NB4 (cell line): ENCODE measurements around the gene LARP6.

Experiments
- DNase-seq: peaks from one replicate; pipeline ENCODE4 v3.0.0; 2010; ENCODE audit warnings: low read depth
- H3K4me3 ChIP-seq: one replicate; pipeline ENCODE4 v1.5.1; 2011; ENCODE audit warnings: mild to moderate bottlenecking, low read depth, low read length, moderate library complexity
- MYC ChIP-seq: IDR thresholded peaks from 2 replicates; pipeline ENCODE4 v1.6.1; 2011; ENCODE audit warnings: low read depth, low read length
- POLR2A ChIP-seq: IDR thresholded peaks from 2 replicates; pipeline ENCODE4 v1.6.1; 2011; ENCODE audit warnings: mild to moderate bottlenecking; ENCODE audit not compliant: insufficient read length; ENCODE audit errors: extremely low read depth
- TF ChIP-seq, protein P1 (sequence below): IDR thresholded peaks from one replicate; pipeline ENCODE4 v1.5.1; 2012; ENCODE audit warnings: low read depth, low read length
- TF ChIP-seq, protein P2 (sequence below): IDR thresholded peaks from 2 replicates; pipeline ENCODE4 v1.6.1; 2011; ENCODE audit warnings: low read depth, low read length

The LARP6 gene

DNA sequence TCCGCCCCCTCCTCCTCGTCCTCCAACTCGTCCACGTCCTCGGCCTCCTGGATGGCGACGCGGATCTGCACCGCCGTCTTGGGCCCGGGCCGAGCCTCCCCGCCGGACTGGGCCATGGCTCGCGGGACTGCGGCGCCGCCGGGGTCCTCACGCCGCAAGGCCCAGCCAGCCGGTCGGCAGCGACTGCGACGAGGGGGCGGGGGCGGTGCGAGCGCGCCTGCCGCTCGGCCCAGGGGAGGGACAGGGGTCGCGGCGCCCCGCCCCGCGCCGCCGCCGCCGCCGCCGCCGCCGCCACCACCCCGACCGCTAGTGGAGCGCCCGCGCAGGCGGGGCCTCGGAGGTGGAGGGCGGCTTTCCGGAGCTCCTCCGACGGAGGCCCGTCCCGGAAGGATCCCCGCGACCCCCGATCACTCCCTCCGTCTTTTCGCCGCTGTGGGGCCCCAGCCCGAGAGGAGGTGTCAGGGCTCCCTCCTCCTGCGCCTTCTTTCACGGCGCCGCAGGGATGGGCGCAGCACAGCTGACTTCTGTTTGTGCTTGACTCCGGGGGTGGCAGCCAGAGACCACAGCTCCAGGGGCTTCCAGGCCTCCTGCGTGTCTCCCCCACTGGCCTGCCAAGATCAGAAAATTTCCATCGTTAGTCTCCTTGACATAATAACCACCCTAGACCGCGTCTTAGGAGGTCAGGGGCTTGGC is at the start of gene LARP6:
LARP6 (minus strand) TSS at position 185 of the 693 bp plus-strand sequence; CDS start at position 116, 69 bp downstream.
- H3K4me3 ChIP-seq: no peak within 1 kb of the TSS
- TF ChIP-seq MYC: no peak
- DNase-seq: peak; percentile 9

DNA sequence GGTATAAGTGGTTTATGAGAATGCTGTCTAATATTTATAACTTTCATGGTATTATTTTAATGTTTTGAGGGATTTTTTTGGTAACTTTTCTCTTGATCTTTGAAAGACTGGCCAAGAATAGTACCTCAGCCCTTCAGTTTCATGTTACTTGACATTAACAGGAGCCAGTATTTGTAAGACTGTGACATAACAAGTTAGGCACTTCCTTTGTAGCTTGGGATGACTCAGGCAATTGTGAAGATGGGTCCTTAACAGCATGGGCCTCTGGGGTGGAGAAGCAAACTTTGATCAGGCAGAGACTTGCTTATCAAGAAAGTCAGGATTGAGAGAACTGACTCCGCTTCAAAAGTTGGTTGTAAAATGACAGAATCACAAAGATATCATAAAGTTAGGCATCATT is 48.1 kb upstream of the LARP6 start:
- H3K4me3 ChIP-seq: no peak overlapping the region
- TF ChIP-seq, protein P1, sequence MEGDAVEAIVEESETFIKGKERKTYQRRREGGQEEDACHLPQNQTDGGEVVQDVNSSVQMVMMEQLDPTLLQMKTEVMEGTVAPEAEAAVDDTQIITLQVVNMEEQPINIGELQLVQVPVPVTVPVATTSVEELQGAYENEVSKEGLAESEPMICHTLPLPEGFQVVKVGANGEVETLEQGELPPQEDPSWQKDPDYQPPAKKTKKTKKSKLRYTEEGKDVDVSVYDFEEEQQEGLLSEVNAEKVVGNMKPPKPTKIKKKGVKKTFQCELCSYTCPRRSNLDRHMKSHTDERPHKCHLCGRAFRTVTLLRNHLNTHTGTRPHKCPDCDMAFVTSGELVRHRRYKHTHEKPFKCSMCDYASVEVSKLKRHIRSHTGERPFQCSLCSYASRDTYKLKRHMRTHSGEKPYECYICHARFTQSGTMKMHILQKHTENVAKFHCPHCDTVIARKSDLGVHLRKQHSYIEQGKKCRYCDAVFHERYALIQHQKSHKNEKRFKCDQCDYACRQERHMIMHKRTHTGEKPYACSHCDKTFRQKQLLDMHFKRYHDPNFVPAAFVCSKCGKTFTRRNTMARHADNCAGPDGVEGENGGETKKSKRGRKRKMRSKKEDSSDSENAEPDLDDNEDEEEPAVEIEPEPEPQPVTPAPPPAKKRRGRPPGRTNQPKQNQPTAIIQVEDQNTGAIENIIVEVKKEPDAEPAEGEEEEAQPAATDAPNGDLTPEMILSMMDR: no peak
- TF ChIP-seq POLR2A: no peak
- DNase-seq: peak; percentile 10

DNA sequence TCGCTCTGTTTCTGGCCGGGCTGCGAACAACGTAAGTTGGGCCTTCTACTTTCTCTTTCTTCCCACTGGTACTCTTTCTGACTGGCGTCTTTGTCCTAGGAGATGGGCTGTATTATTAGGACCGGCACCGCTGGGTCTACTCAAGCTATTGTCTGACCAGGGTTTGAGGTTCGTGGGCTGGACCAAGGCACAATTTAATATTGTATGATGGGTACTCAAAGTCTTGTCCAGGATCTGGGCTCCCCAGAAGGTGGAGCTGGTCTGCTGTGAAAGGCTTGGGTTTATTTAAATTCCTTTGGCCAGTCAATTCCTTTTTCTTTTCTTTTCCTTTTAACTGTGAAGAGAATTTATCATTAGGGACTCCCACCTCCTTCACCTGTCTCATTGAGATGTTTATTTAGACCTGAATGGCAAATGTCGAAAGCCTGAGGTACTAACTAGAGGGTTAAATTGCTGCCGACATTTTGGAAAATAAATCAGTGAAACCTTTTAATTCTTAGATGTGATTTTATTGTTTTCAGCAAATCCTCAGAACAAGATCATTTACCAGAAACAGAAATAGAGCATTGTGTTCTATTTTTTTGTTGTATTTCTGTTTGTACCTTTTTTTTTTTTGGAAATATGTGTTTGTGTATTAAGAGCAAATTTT is 39.1 kb upstream of the LARP6 start:
- DNase-seq: peak; percentile 54
- peak overlapping the region; percentile 84 for H3K4me3 ChIP-seq
- TF ChIP-seq, protein P1: peak; percentile 17
- no peak for TF ChIP-seq POLR2A
- TF ChIP-seq MYC: no peak

DNA sequence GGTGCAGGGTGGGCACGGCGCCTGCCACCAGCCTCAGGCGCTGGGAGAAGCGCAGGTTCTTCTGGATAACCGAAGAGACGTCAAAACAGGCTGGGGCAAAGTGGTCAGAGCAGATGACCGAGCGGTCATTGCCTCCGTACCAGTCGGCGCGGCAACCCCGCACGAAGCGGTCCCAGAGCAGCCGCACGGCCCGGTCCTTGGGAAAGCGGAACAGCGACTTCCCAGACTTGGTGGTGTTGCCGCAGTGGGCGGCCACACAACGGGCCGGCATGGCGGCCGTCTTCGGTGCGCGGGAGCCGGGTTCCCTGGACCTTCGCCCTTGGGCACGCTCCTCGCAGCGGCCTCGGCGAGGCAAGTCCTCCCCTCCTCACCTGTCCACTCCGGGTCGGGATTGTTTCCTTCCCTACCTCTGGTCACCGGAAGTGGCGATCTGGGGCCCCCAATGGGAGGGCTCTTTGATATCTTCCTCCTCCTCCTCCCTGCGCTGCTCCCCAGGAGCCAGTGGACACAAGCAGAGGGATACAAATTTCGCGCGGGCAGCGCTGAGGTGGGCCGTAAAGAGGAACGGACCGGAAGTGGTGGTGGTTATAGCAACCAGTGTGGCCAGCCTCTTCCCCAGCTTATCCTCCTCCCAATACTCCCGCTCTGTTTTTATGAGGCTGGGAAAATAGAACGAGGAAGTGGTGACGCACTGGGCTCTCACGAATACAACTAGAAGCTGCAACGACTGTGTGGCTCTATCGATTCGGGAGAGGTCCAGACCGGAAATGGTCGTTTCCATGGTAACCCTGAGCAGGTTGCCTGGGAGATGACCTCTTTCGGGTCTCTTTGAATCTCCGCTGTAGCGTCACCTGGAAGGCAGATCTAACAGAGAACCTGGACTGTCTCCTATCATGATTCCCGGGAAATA is 38.3 kb upstream of the LARP6 start, which contains the start of the genes LRRC49 and THAP10:
LRRC49 (plus strand) TSS at position 825 of the 910 bp plus-strand sequence; CDS start at position 894, 69 bp downstream.
THAP10 (minus strand) TSS at position 432 of the 910 bp plus-strand sequence; CDS start at position 271, 161 bp downstream.
- no peak for TF ChIP-seq MYC
- TF ChIP-seq POLR2A: no peak
- TF ChIP-seq, protein P2, sequence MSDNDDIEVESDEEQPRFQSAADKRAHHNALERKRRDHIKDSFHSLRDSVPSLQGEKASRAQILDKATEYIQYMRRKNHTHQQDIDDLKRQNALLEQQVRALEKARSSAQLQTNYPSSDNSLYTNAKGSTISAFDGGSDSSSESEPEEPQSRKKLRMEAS: no peak
- TF ChIP-seq, protein P1: no peak
- peak within 1 kb of the TSS; percentile 84 for H3K4me3 ChIP-seq
- DNase-seq: peak; percentile 90

DNA sequence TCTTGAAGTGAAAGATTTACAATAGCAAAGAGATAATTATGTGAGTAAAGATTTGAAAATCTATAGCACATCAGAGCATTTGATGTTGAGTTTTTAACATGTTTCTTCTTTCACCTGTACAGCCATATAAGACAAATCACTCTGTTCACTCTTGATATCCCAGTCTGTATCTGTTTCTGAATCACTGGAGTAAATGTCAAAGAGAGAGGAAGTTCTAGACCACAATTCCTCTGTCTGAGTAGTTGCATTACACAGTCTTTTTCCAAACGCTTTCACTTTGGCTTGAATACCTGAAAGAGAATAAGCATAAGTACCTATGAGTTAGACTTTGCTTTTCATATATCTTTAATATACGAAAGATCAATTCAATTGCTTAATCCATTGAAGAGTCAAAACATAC is 28.4 kb upstream of the LARP6 start:
- H3K4me3 ChIP-seq: no peak overlapping the region
- no peak for DNase-seq
- TF ChIP-seq MYC (no peak), POLR2A (no peak)
- TF ChIP-seq, protein P2: no peak
- TF ChIP-seq, protein P1: no peak

DNA sequence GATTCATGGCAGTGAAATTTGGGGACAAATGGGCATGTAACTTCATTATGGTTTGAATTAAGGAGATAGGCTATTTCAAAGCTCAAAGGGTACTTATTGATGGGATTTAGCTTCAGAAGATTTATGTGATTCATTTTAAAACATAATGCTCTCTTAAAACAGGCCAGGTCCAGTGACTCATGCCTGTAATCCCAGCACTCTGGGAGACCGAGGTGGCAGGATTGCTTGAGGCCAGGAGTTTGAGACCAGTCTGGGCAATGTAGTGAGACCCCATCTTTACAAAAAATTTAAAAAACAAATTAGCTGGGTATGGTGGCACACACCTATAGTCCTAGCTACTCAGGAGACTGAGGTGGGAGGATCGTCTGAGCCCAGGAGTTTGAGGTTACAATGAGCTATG is 26.8 kb upstream of the LARP6 start:
- no peak for TF ChIP-seq MYC
- TF ChIP-seq, protein P1: no peak
- TF ChIP-seq POLR2A: no peak
- TF ChIP-seq, protein P2: no peak
- no peak overlapping the region for H3K4me3 ChIP-seq
- DNase-seq: no peak
